Transverse colon (tissue), 4 donors: ENCODE measurements around the gene ABTB2. TPM values are rescaled to one million over a fixed set of nuclear protein-coding genes. Genes with fewer than 3 reads are reported as not detected.

ENCODE experiments used
- DNase-seq: peaks from one replicate; pipeline ENCODE4 v3.0.0-alpha.2; 2019
- H3K27ac ChIP-seq, 4 donors: fragments of 200-600 bp; sonication (generic); 2 replicates each; pipeline ENCODE4 v1.5.1; 2016 to 2018; ENCODE audit warnings: inconsistent platforms in 4 of 4
- H3K27me3 ChIP-seq: fragments of 200-600 bp; sonication (generic); 2 replicates; pipeline ENCODE4 v1.5.1; 2017; ENCODE audit warnings: inconsistent platforms
- H3K36me3 ChIP-seq, 4 donors: fragments of 200-600 bp; sonication (generic); 2 replicates each; pipeline ENCODE4 v1.5.1; 2017 to 2019; ENCODE audit warnings: inconsistent platforms in 4 of 4
- H3K4me1 ChIP-seq, 4 donors: fragments of 200-600 bp; sonication (generic); 2 replicates each; pipeline ENCODE4 v1.5.1; 2017 to 2020; ENCODE audit warnings: inconsistent platforms in 4 of 4
- H3K4me3 ChIP-seq, 4 donors: fragments of 200-600 bp; sonication (generic); 1 replicate in 1 of 4; 2 replicates in 3 of 4; pipeline versions ENCODE4 v1.5.1 to v1.6.1; 2017 to 2019; ENCODE audit warnings: inconsistent platforms in 4 of 4
- H3K9me3 ChIP-seq, 2 donors: fragments of 200-600 bp; sonication (generic); 2 replicates each; pipeline ENCODE4 v1.5.1; 2017 to 2019; ENCODE audit warnings: inconsistent platforms in 2 of 2
- EP300 ChIP-seq: sonication (generic); formaldehyde crosslinking; IDR thresholded peaks from one replicate; pipeline ENCODE4 v1.6.1; 2017; ENCODE audit warnings: antibody characterized with exemption, low read depth
- POLR2A ChIP-seq: fragments of 450-650 bp; IDR thresholded peaks from one replicate; pipeline ENCODE4 v1.6.1; 2016; ENCODE audit warnings: antibody characterized with exemption, mild to moderate bottlenecking, moderate library complexity
- POLR2AphosphoS5 ChIP-seq, 3 donors: sonication (generic); formaldehyde crosslinking; IDR thresholded peaks; one replicate each; pipeline ENCODE4 v1.6.1; 2016; ENCODE audit warnings: antibody characterized with exemption in 3 of 3
- WGBS, 2 donors: methylation state at CpG; one replicate each; pipeline ENCODE4 v1.1.5; 2018; ENCODE audit warnings: low coverage in 1 of 2; 5-methylcytosine and 5-hydroxymethylcytosine counted together
- in situ Hi-C, 4 donors: fragments of 200-750 bp; cut with MboI; loops; one replicate each; pipeline versions ENCODE4 v1.15.0 to v1.15.1; 2017; ENCODE audit warnings: low sequenced_read_pairs in 3 of 4, low pct_ligation_motif_present in 1 of 4, low pct_unique_long_range_greater_than_20kb in 1 of 4
- intact Hi-C: fragments of 100-400 bp; cut with DNase I; formaldehyde crosslinking; loops from one replicate; pipeline ENCODE4 v1.15.1; 2023; ENCODE audit warnings: low total_unique reads
- total RNA-seq, 4 donors: library from RNA; depleted of rRNA; stranded (reverse); fragments of >200 nt; gene quantifications; one replicate each; pipeline ENCODE4 v1.1.0, GENCODE V29; 2016
- TF ChIP-seq, protein P1 (sequence below), 5 experiments: fragments of 200-600 bp in 3 of 5; fragments of 450-650 bp in 2 of 5; sonication (generic) in 3 of 5; IDR thresholded peaks; 1 replicate in 2 of 5; 2 replicates in 3 of 5; pipeline ENCODE4 v1.5.1; 2016 to 2017; ENCODE audit warnings: antibody characterized with exemption in 5 of 5, inconsistent platforms in 3 of 5, mild to moderate bottlenecking in 2 of 5, moderate library complexity in 1 of 5

The ABTB2 gene
- total RNA-seq, 4 donors from 2014 or later, result 0.60 to 41.9 (median 20.7) TPM

DNA sequence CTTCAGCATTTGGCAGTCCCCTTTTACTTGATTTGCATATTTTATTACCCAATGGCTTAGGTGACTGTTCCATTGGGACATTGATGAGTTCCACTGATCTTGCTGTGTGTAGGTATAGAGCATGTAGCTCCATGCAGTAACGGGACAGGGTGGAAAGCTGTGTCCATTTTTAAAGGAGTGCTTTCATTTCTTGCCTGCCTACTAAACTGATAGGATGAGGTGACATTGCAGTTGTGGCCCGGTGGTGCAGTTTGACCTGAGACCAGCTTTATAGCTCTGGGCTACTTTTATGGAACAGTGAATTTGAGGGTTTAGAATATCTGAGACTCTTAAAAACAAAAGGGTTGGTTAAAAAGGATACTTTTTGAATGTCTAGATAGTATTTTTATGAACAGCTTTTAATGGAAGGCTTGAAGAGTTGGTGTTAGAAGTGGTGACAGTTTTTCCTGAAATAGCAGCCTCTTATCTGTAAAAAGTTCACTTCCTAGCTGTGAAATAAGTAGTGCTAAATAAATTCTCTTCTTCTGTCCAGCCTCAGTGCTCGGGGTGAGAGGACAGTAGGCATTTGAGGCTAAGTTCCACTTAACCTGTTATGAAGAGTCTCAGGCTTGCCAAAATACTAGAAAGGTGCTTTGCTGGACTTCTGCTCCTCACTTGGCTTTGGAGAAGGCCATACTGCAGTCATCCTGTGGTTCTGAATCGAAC lies 225.4 kb downstream of the ABTB2 start:
- intact Hi-C loops, result no loop called here
- Histone ChIP-seq H3K27ac (no peak overlapping the region), H3K36me3 (peaks cover 0 to 71% (median 22%) of the 10 kb centered on the region in 4 donors), H3K9me3 (no peaks in the 10 kb centered on the region), H3K4me1 (no peaks in the 10 kb centered on the region), H3K4me3 (no peak overlapping the region), H3K27me3 (no peaks in the 10 kb centered on the region)
- DNase-seq, result no peak
- in situ Hi-C loops, result no loop called here
- TF ChIP-seq POLR2A, result no peak
- 92 to 96% methylated on average over 4 of the region's 4 CpGs for WGBS, 2 donors

DNA sequence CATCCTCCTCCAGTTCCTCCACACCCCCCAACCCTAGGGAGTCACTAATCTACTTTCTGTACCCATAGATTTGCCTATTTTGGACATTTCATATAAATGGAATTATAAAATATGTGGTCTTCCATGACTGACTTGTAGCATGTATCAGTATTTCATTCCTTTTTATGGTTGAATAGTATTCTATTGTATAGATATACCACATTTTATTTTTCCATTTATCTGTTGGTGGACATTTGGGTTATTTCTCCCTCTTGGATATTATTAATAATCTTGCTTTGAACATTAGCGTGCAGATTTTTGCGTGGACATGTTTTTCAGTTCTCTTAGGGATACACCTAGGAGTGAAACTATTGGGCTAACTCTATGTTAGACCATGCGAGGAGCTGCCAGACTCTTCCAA lies 229.0 kb downstream of the ABTB2 start:
- no peak for DNase-seq
- Histone ChIP-seq H3K27ac (no peak overlapping the region), H3K27me3 (no peaks in the 10 kb centered on the region), H3K4me3 (no peak overlapping the region), H3K9me3 (no peaks in the 10 kb centered on the region), H3K4me1 (no peaks in the 10 kb centered on the region), H3K36me3 (peaks cover 0 to 81% (median 20%) of the 10 kb centered on the region in 4 donors)
- in situ Hi-C loops (no loop called here), intact Hi-C loops (no loop called here)
- WGBS, 2 donors, result 96 to 100% methylated on average over 3 of the region's 3 CpGs
- TF ChIP-seq POLR2A, result no peak
- TF ChIP-seq, protein P1, sequence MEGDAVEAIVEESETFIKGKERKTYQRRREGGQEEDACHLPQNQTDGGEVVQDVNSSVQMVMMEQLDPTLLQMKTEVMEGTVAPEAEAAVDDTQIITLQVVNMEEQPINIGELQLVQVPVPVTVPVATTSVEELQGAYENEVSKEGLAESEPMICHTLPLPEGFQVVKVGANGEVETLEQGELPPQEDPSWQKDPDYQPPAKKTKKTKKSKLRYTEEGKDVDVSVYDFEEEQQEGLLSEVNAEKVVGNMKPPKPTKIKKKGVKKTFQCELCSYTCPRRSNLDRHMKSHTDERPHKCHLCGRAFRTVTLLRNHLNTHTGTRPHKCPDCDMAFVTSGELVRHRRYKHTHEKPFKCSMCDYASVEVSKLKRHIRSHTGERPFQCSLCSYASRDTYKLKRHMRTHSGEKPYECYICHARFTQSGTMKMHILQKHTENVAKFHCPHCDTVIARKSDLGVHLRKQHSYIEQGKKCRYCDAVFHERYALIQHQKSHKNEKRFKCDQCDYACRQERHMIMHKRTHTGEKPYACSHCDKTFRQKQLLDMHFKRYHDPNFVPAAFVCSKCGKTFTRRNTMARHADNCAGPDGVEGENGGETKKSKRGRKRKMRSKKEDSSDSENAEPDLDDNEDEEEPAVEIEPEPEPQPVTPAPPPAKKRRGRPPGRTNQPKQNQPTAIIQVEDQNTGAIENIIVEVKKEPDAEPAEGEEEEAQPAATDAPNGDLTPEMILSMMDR (IDR thresholded peaks at IDR 0.05), result no peak
- no peak for TF ChIP-seq EP300
- no peak for TF ChIP-seq POLR2AphosphoS5 (IDR thresholded peaks at IDR 0.05)

GRCh38 chr11:34126959-34127848 lies 230.6 kb downstream of the ABTB2 start:
- H3K27me3 ChIP-seq, result no peaks in the 10 kb centered on the region
- intact Hi-C loops, result no loop called here
- TF ChIP-seq POLR2AphosphoS5 (IDR thresholded peaks at IDR 0.05) (no peak), POLR2A (no peak), EP300 (no peak)
- TF ChIP-seq, protein P1 (IDR thresholded peaks at IDR 0.05), result no peak
- H3K9me3 ChIP-seq, result no peaks in the 10 kb centered on the region
- WGBS, 2 donors, result 93% methylated on average over 3 to 12 of the region's 12 CpGs
- DNase-seq, result no peak
- H3K4me3 ChIP-seq, result no peak overlapping the region
- no peaks in the 10 kb centered on the region for H3K4me1 ChIP-seq
- H3K27ac ChIP-seq, result no peak overlapping the region
- in situ Hi-C loops, result no loop called here
- H3K36me3 ChIP-seq, result peaks cover 0 to 82% (median 24%) of the 10 kb centered on the region in 4 donors

DNA sequence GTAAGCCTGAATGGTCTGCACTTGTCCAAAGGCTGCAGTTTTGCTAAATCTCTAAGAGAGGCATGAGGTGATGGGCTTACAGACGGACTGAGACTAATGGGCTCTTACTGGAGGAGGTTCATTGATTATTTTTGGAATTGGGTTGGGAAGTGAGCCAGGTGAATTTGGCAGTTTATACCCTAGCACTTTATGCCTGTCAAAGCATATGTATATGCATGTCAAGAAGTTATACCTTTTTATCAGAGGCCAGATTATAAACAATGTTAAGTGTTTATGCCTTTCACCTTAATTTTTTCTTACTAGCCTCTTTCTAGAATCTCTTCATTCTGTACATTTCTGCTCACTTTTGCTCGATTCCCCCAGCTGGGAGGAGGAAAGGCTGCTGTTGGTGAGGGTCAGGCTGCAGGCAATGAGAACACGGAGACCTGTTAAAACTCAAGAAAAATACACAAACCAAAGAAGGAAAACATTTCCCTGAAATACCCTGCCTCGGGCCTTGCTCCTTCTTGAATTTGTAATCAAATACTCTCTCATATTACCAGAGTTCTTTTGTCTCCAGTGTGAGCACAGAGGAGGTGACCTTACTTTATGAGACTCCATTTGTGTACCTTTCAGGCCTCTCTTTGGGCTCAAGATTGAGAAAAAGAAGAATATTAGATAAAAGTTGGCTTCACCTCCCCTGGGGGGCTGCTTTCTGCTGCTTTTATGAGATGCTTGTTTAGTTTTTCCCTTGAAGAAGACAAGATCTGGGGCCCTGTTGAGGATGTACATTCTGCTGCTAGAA lies 232.7 kb downstream of the ABTB2 start:
- no peaks in the 10 kb centered on the region for H3K27me3 ChIP-seq
- intact Hi-C loops (no loop called here), in situ Hi-C loops (no loop called here)
- peaks cover 0 to 70% (median 24%) of the 10 kb centered on the region in 4 donors for H3K36me3 ChIP-seq
- TF ChIP-seq EP300 (no peak), POLR2A (no peak), POLR2AphosphoS5 (IDR thresholded peaks at IDR 0.05) (no peak)
- TF ChIP-seq, protein P1 (IDR thresholded peaks at IDR 0.05), result no peak
- WGBS, 2 donors, result 67 to 73% methylated on average over 4 of the region's 4 CpGs
- H3K4me3 ChIP-seq, result no peak overlapping the region
- no peaks in the 10 kb centered on the region for H3K4me1 ChIP-seq
- H3K27ac ChIP-seq, result no peak overlapping the region
- no peak for DNase-seq
- H3K9me3 ChIP-seq, result no peaks in the 10 kb centered on the region
